HCEC 1CT (cell line): ENCODE data around the gene KLHL40.
"Not testable (repeated sequence)": the region's sequence is repeated elsewhere in the genome, so short reads cannot be mapped to it uniquely, and the experiment has no call there.

Experiments used
- DNase-seq: peaks from one replicate; pipeline ENCODE4 v3.0.0-alpha.2; 2017

The KLHL40 gene

DNA sequence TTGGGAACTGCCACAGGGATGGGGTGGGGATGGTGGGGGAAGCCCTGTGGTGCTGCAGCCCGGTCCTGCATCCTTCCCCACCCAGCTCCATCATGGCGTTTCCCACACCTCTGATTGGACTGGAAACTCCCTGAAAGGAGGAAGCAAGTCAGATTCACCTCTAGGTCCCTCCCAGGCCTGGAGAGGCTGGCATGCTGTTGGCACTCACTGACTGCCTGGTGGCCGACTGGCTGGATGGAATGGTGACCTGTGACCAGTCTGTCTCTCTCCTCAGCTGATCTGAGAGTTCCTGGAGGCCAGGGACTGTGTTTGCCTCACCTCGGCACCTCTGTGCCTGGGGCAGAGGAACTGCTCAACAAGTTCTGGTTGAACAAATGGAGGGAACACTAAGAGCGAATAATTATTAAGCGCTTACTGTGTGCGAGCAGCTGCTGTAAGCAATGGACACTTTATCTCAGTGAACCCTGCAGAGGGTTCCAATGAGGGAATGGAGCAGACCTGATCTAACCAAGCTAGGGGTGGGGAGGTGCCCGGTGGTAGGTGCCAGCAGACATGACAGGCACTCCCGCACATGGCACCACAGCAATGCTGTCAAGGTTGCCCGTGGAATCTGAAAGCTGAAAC is 20.7 kb downstream of the KLHL40 start:
- no peak for DNase-seq

- DNase-seq = no peak
Measured at GRCh38 chr3:42706721-42707619, 21.6 kb downstream of the KLHL40 start.

- DNase-seq = no peak
Measured at GRCh38 chr3:42707620-42708355, 22.5 kb downstream of the KLHL40 start.

DNA sequence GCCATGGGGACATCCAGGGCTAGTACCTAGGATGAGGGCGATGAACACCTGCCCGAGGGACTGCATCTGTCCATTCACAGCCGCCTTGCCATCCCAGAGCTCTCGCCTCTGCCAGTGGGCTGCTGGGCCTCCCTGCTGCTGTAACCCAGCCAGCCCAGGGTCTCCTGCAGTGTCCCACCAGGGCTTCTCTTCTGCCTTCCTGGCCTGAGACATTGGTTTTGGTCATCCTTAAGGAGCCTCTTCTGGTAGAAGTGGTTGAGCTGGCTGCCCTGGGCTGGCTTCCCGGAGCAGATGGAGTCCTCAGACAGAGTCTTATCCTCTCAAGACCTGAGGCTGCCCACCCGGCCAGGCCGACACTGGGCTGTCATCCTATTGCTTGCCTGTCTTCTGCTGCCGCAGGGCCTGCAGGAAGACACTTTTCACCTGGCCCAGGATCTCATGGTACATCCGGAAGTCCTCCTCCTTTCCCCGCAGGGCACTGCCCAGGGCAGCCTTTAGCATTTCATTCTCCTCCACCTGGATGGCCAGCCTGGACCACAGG is 23.3 kb downstream of the KLHL40 start:
- no peak for DNase-seq

GRCh38 chr3:42709621-42710020 is 24.3 kb downstream of the KLHL40 start:
- DNase-seq = no peak

DNA sequence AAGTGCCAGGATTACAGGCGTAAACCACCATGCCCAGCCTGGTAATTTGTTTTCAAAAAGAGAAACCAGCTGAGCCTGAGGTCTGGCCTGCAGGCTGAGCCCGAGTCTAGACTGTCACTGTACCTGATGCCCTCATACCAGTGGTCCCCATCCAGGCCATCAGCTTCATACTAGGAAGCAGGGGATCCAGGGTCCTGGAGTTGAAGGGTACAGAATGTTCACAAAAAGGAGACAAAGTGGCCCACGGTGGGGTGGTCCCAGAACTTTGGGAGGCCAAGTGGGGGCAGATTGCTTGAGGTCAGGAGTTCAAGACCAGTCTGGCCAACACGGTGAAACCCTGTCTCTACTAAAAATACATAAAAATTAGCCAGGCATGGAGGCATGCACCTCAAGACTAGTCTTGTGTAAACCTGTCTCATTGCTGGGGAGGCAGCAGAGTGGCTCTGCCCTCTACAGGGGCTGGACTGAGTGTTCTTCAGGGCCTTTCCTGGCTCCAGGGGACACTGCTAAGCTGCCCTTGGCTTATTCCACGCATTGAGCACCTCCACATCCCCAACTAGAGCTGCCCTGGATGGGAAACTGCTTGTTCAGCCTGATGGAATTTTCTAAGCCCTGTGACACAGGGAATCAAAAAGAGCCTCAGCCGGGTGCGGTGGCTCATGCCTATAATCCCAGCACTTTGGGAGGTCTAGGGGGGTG is 25.1 kb downstream of the KLHL40 start:
- DNase-seq = no peak

GRCh38 chr3:42711491-42712343 is 26.4 kb downstream of the KLHL40 start:
- no peak for DNase-seq

DNA sequence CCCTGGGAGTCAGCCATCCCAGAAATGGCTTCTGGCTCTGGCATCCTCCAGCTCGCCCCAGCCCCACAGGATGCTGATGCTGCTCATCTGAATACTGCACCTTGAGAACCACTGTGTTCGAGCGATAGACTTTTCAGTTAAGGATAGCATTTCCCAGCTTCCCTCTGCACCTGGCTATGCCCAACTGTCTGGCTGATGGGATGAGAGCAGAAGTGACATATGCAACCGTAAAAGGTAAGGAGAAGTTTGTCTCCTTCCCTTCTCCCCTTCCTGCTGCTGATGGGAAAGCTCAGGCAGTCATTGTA is 27.0 kb downstream of the KLHL40 start:
- DNase-seq = no peak

DNA sequence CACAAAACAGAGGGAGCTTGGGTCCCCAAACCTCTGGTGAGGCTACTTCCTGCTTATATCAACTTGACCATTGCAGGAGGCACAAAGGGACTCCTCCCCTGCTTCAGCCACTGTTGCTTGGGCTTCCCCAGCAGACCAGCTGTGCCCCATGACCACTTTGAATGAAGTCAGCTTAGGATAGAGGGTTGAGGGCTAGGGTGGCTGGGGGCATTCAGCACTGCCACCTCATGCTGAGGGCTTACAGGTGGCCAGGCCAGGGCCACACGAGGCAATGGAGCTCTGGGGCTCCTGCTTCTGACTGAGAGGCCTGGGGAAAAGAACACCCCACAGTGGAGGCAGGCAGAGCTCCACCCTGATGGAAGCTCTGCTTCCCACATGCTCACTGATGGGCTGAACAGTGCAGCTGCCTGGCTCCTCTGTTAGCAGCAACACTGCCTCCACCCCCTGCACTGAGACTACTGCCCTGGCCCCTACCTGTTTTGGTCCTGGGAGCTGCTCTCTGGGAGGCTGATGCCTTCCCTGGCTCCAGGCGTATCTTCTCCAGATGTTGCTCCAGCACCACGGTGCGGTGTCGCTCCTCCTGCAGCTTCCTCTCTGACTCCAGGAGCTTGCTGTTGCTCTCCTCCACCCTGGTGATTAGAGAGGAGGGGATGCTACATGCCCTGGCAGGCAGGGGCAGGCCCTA is 27.5 kb downstream of the KLHL40 start:
- no peak for DNase-seq

DNA sequence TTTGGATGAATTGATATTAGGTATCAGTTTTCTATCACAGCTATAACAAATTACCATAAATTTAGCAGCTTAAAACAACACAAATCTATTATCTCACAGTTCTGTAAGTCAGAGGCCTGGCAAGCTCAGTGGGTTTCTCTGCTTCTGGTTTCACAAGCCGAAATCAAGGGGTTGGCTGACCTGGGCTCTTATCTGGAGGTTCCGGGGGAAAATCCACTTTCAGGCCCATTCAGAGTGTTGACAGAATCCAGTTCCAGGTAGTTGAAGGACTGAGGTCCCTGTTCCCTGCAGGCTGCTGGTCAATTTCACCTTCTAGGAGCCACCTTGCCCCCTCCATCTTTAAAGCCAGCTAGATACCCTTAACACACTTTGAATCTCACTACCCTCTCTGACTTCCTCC is 28.4 kb downstream of the KLHL40 start:
- no peak for DNase-seq

DNA sequence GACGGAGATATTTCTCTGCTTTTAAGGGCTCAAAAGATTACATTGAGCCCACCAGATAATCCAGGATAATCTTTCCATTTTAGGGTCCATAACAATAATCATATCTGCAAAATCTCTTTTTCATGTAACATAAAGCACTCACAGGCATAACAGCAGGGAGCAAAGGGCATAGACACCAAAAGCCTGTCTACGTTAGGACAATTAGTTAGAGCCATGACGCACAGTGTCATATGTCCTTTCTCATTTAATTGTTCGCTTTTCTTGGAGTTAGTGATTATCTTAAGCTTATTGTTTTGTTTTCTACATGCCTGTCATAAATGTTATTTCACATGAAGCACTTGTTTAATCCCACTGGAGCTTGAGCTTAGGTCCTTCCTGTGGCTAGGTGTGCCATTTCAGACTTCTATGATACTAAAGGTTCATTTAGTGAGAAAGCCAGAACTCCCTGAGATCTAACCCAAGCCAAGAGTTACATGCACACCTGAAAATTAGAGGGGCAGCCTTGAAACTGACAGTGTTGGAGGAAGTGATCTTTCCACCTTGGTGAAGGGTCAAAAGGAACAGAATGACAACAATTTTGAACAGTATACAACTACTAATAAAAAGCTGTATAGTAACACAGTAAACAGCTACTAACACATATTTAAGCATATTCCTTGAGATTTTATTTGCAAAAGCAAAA is 29.0 kb downstream of the KLHL40 start:
- DNase-seq = no peak

DNA sequence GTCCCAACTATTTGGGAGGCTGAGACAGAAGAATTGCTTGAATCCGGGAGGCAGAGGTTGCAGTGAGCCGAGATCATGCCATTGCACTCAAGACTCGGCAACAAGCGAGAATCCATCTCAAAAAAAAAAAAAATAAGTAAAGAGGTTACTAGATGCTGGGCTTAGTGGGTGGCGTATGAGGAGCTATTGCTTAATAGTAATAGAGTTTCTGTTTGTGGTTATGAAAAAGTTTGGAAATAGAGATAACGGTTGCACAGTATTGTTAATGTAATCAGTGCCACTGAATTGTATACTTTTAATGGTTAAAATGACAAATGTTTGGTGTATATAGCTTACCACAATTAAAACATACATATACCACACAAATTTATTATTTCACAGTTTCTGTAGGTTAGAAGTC is 32.0 kb downstream of the KLHL40 start:
- no peak for DNase-seq

DNA sequence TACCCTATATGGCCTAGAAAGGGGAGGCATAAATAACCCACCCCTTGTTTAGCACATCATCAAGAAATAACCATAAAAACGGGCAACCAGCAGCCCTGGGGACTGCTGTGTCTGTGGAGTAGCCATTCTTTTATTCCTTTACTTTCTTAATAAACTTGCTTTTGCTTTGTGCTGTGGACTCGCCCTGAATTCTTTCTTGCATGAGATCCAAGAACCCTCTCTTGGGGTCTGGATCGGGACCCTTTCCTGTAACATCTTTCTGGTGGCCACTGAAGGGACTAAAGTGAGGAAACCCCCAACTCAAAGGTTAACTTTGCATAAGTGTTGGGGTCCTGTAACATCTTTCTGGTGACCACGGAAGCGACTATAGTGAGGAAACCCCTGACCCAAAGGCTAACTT is 33.0 kb downstream of the KLHL40 start:
- DNase-seq = no peak

DNA sequence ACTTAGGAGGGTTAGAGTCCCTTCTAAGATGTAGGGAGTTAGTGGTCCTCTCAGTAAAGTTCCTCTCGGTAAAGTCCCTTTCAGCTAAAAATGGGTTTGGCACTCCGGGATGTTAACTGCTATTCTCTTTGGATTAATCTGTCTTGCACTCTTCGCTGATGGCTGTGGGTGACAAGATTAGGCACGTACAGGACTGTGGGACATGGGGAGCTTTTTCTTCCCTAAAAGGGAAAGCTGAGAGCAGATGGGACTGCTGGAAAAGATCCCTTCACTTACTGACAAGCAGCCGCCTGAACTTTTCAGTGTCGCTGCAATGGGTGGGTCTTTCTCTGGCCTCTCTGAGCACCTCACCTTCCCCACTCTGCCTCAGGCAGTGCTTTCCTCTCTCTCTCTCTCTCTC is 33.7 kb downstream of the KLHL40 start:
- no peak for DNase-seq

GRCh38 chr3:42720126-42720525 is 34.8 kb downstream of the KLHL40 start:
- no peak for DNase-seq

DNA sequence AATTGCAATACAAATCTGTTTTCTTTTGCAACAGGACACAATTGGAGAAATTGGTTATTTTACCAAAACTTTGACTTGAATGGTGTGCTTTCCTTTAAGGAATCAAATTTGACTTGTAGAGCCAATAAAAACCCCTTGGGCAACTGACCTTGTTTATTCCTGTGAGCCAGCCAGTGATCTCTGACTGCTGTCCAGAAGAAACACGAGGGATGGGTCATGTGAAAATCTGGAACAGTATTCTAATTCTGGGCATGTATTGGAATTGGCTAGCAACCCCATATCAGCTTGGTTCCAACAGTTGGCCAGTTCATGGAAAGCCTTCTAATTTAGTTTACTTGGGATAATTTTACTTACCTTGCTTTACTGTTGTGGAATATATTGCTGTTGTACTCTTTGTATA is 36.4 kb downstream of the KLHL40 start:
- DNase-seq = no peak

DNA sequence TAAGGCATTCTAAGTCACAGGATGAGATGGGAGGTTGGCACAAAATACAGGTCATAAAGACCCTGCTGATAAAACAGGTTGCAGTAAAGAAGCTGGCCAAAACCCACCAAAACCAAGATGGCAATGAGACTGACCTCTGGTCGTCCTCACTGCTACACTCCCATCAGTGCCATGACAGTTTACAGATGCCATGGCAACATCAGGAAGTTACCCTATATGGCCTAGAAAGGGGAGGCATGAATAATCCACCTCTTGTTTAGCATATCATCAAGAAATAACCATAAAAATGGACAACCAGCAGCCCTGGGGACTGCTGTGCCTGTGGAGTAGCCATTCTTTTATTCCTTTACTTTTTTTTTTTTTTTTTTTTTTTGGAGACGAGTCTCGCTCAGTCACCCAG is 37.1 kb downstream of the KLHL40 start:
- DNase-seq = not testable (repeated sequence)

DNA sequence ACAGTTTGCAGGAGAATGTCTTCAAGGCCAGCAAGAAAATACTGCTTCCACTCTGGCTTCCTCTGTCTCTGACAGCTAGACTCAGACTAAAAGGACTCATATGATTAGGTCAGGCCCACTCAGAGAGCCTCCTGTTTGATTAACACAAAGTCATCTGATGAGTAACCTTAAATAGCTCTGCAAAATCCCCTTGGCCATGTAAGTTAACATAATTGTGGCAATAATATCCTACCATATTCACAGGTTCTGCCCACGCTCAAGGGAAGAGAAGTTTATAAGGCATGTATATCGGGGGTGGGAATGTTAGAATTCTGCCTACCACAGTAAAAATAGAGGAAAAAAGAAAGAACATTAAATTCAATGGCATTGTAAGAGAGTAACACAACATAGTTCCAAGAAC is 37.9 kb downstream of the KLHL40 start:
- no peak for DNase-seq

DNA sequence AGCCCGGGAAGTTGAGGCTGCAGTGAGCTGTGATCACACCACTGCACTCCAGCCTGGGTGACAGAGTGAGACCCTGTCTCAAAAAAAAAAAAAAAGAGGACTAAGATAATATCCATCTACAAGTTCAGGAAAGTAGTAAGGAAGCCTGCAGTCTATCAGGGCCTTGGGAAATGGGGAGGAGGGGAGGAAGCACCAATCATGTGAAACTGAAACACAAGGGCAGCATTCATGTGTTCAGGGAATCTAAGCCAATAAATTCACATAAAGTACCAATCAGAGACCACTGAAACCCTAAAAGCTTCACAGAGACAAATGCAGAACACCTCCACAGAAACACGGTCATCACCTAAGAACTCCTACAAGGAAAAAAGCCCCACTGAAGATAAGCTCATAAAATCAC is 40.1 kb downstream of the KLHL40 start:
- no peak for DNase-seq

DNA sequence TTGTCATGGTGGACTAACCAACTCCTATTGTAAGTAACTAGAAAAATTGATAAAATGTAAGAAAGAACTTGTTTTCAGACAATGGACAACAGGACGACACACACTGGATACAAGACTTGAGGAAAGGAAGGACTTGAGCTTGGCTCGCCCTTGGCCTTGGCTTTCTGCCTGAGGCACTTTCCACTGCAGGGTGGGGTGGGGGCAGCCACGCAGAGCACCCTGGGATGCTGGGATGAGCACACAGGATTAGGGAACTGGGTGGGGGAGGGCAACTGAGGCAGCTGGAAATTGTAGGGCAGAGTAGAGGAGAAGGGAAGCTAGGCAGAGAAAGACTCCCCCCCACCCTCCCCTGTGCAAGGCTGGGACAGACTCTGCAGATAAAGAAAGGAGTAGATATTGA is 42.7 kb downstream of the KLHL40 start:
- no peak for DNase-seq
